PC-9 (cell line): ENCODE measurements around the gene GLOD5. TPM values are rescaled to one million over a fixed set of nuclear protein-coding genes. Genes with fewer than 3 reads are reported as not detected.

Source experiments
- BruUV-seq: library from RNA; stranded (reverse); fragments of 400-500 nt; replicated peaks from 2 replicates; lab custom pipeline; 2021; lab: Mats Ljungman, UMichigan
- CTCF ChIA-PET: fragments of 300-600 bp; sonication (Branson Sonifier 250); formaldehyde crosslinking; loops from one replicate; lab custom pipeline; 2022; ENCODE audit warnings: antibody characterized with exemption; lab: Charles Lee
- POLR2A ChIA-PET: fragments of 300-600 bp; sonication (Branson Sonifier 250); formaldehyde crosslinking; loops from one replicate; lab custom pipeline; 2022; ENCODE audit warnings: antibody characterized with exemption; ENCODE audit not compliant: unreplicated experiment; lab: Charles Lee
- DNase-seq, 2 experiments: peaks; one replicate each; pipeline versions ENCODE4 v3.0.0 to v3.0.0-alpha.2; 2015 to 2022; ENCODE audit warnings: mixed read lengths in 1 of 2
- H2AFZ ChIP-seq: fragments of 200-600 bp; sonication (generic); 2 replicates; pipeline ENCODE4 v1.8.1; 2017; ENCODE audit warnings: antibody characterized with exemption
- H3F3A ChIP-seq: fragments of 200-600 bp; sonication (generic); 2 replicates; pipeline ENCODE4 v1.8.1; 2017; ENCODE audit warnings: antibody characterized with exemption, mild to moderate bottlenecking, low read depth; ENCODE audit not compliant: insufficient read depth
- H3K27ac ChIP-seq: fragments of 200-600 bp; sonication (generic); 2 replicates; pipeline ENCODE4 v1.6.1; 2016; ENCODE audit warnings: mixed run types
- H3K27me3 ChIP-seq: fragments of 200-600 bp; sonication (generic); 2 replicates; pipeline ENCODE4 v1.6.1; 2016; ENCODE audit warnings: low read depth, mixed run types; ENCODE audit not compliant: insufficient read depth
- H3K36me3 ChIP-seq: fragments of 200-600 bp; sonication (generic); 2 replicates; pipeline ENCODE4 v1.6.1; 2016; ENCODE audit warnings: low read depth, mixed run types
- H3K4me1 ChIP-seq: fragments of 200-600 bp; sonication (generic); replicated peaks from 2 replicates; pipeline ENCODE4 v1.6.1; 2016; ENCODE audit warnings: mixed run types; ENCODE audit not compliant: insufficient read depth
- H3K4me2 ChIP-seq: fragments of 200-600 bp; sonication (generic); 2 replicates; pipeline ENCODE4 v1.6.1; 2017; ENCODE audit warnings: mixed run types
- H3K4me3 ChIP-seq: fragments of 200-600 bp; sonication (generic); 2 replicates; pipeline ENCODE4 v1.6.1; 2016; ENCODE audit warnings: mixed run types
- H3K79me2 ChIP-seq: fragments of 200-600 bp; sonication (generic); 2 replicates; pipeline ENCODE4 v1.6.1; 2017; ENCODE audit warnings: low read depth, mixed run types
- H3K9me2 ChIP-seq: fragments of 200-600 bp; sonication (generic); 2 replicates; pipeline ENCODE4 v1.8.1; 2017; ENCODE audit warnings: mild to moderate bottlenecking; ENCODE audit not compliant: insufficient read depth
- H3K9me3 ChIP-seq: fragments of 200-600 bp; sonication (generic); 2 replicates; pipeline ENCODE4 v1.8.1; 2016; ENCODE audit warnings: low read depth; ENCODE audit not compliant: insufficient read depth
- H4K20me1 ChIP-seq: fragments of 200-600 bp; sonication (generic); 2 replicates; pipeline ENCODE4 v1.8.1; 2017; ENCODE audit not compliant: insufficient read depth
- CTCF ChIP-seq: fragments of 200-600 bp; sonication (generic); conservative IDR thresholded peaks from 2 replicates; pipeline ENCODE4 v1.6.1; 2017; ENCODE audit warnings: mixed run types, antibody characterized with exemption, mild to moderate bottlenecking, moderate library complexity
- EZH2 ChIP-seq: fragments of 200-600 bp; sonication (generic); IDR thresholded peaks from 2 replicates; pipeline ENCODE4 v1.8.0; 2017; ENCODE audit warnings: antibody characterized with exemption, low read depth
- intact Hi-C: fragments of 100-400 bp; cut with micrococcal nuclease; formaldehyde crosslinking; loops from one replicate; pipeline ENCODE4 v1.10.0; 2022; ENCODE audit not compliant: unreplicated experiment
- total RNA-seq: library from RNA; stranded (reverse); gene quantifications from 2 replicates; pipeline ENCODE4 v1.2.3, GENCODE V29; 2021

Gene GLOD5
- total RNA-seq, 1 experiment from 2014 or later, result not detected

- Histone ChIP-seq H3K27ac (no peak overlapping the region), H3K4me2 (peak overlapping the region; percentile 65), H3K79me2 (no peaks in the 10 kb centered on the region), H3K4me3 (peak overlapping the region; percentile 43; the same call in 1 of the 2 replicates), H3K9me3 (no peaks in the 10 kb centered on the region), H4K20me1 (no peaks in the 10 kb centered on the region), H3K4me1 (no peaks in the 10 kb centered on the region), H2AFZ (0 out of 2 replicates have a peak overlapping the region, but pooled peaks have one; percentile 52), H3K36me3 (no peaks in the 10 kb centered on the region), H3K27me3 (no peaks in the 10 kb centered on the region), H3K9me2 (no peaks in the 10 kb centered on the region), H3F3A (no peaks in the 10 kb centered on the region)
- CTCF ChIA-PET, result interaction anchor here (0.8 kb wide), 1 partner anchor 652 kb away, joined by 3 read pairs; no protein-coding TSS in a partner anchor
- BruUV-seq, result TSS peak; percentile 69
- no peak for DNase-seq
- intact Hi-C loops, result no loop called here
- no peak for TF ChIP-seq CTCF
- TF ChIP-seq EZH2, result no peak
- POLR2A ChIA-PET, result interaction anchor here (0.7 kb wide), 1 partner anchor 454 kb away, joined by 6 read pairs; no protein-coding TSS in a partner anchor
These were observed 24.7 kb upstream of the GLOD5 start for GRCh38 chrX:48736878-48737212.

- Histone ChIP-seq H4K20me1 (no peaks in the 10 kb centered on the region), H3K79me2 (no peaks in the 10 kb centered on the region), H2AFZ (peak overlapping the region; percentile 62; the same call in 1 of the 2 replicates), H3K9me3 (no peaks in the 10 kb centered on the region), H3K27ac (peak overlapping the region; percentile 81), H3K4me1 (no peaks in the 10 kb centered on the region), H3K9me2 (no peaks in the 10 kb centered on the region), H3K4me3 (peak overlapping the region; percentile 58; the same call in 1 of the 2 replicates), H3F3A (no peaks in the 10 kb centered on the region), H3K4me2 (peak overlapping the region; percentile 72), H3K27me3 (no peaks in the 10 kb centered on the region), H3K36me3 (no peaks in the 10 kb centered on the region)
- TF ChIP-seq EZH2, result no peak
- TF ChIP-seq CTCF, result no peak
- POLR2A ChIA-PET, result interaction anchor here (0.7 kb wide), 2 partner anchors 160 to 454 kb away, joined by 4 to 6 read pairs; partner anchors contain the start of genes PQBP1 and TIMM17B
- TSS peak; percentile 100 for BruUV-seq
- DNase-seq, result peak; percentile 81 to 88
- CTCF ChIA-PET, result interaction anchor here (0.8 kb wide), 1 partner anchor 652 kb away, joined by 3 read pairs; no protein-coding TSS in a partner anchor
- intact Hi-C loops, result no loop called here
These were observed 24.2 kb upstream of the GLOD5 start for GRCh38 chrX:48737213-48737938.

GRCh38 chrX:48737940-48738339, 23.6 kb upstream of the GLOD5 start:
- no peak for TF ChIP-seq EZH2
- no peak for TF ChIP-seq CTCF
- Histone ChIP-seq H3K27me3 (no peaks in the 10 kb centered on the region), H3K27ac (peak overlapping the region; percentile 81), H3K9me2 (no peaks in the 10 kb centered on the region), H3K4me2 (peak overlapping the region; percentile 72), H3K9me3 (no peaks in the 10 kb centered on the region), H3F3A (no peaks in the 10 kb centered on the region), H4K20me1 (no peaks in the 10 kb centered on the region), H3K36me3 (no peaks in the 10 kb centered on the region), H3K4me1 (no peaks in the 10 kb centered on the region), H3K79me2 (no peaks in the 10 kb centered on the region), H2AFZ (peak overlapping the region; percentile 62; the same call in 1 of the 2 replicates), H3K4me3 (peak overlapping the region; percentile 58; the same call in 1 of the 2 replicates)
- CTCF ChIA-PET, result interaction anchor here (0.8 kb wide), 1 partner anchor 653 kb away, joined by 3 read pairs; no protein-coding TSS in a partner anchor
- intact Hi-C loops, result no loop called here
- POLR2A ChIA-PET, result interaction anchor here (0.7 kb wide), 1 partner anchor 160 kb away, joined by 4 read pairs; the partner anchor contains the start of genes PQBP1 and TIMM17B
- no peak for DNase-seq
- BruUV-seq, result no TSS peak
